GM23338 (cell line): ENCODE data around the gene SLC4A4.

Experiments
- CREB1 ChIP-seq: fragments of 250-450 bp; sonication (Bioruptor Pico); IDR thresholded peaks from 2 replicates; pipeline ENCODE4 v1.5.0; 2020; ENCODE audit warnings: low read depth, mild to moderate bottlenecking, moderate library complexity
- CTCF ChIP-seq, 2 experiments: fragments of 200-600 bp in 1 of 2; sonication (generic) in 1 of 2; conservative IDR thresholded peaks; 2 replicates each; pipeline versions ENCODE4 v1.5.1 to v1.6.1; 2016 to 2017; ENCODE audit warnings: antibody characterized with exemption in 2 of 2, low read depth in 2 of 2, mild to moderate bottlenecking in 2 of 2, moderate library complexity in 1 of 2
- ETS1 ChIP-seq: IDR thresholded peaks from 2 replicates; pipeline ENCODE4 v1.6.1; 2016; ENCODE audit warnings: antibody characterized with exemption
- EZH2 ChIP-seq: fragments of 200-600 bp; sonication (generic); IDR thresholded peaks from one replicate; pipeline ENCODE4 v1.8.0; 2017; ENCODE audit warnings: antibody characterized with exemption, mild to moderate bottlenecking, low read depth; ENCODE audit not compliant: unreplicated experiment
- EZH2phosphoT487 ChIP-seq: fragments of 200-600 bp; sonication (generic); IDR thresholded peaks from one replicate; pipeline ENCODE4 v1.8.1; 2018; ENCODE audit warnings: antibody characterized with exemption; ENCODE audit not compliant: unreplicated experiment
- JUNB ChIP-seq: IDR thresholded peaks from one replicate; pipeline ENCODE4 v1.6.1; 2016; ENCODE audit warnings: antibody characterized with exemption; ENCODE audit not compliant: unreplicated experiment
- POLR2AphosphoS5 ChIP-seq: IDR thresholded peaks from 2 replicates; pipeline ENCODE4 v1.6.1; 2016; ENCODE audit warnings: antibody characterized with exemption, low read depth
- REST ChIP-seq: IDR thresholded peaks from one replicate; pipeline ENCODE4 v1.6.1; 2018; ENCODE audit warnings: antibody characterized with exemption; ENCODE audit not compliant: unreplicated experiment
- STAT1 ChIP-seq: IDR thresholded peaks from one replicate; pipeline ENCODE4 v1.6.1; 2016; ENCODE audit warnings: antibody characterized with exemption; ENCODE audit not compliant: unreplicated experiment
- ZNF114 ChIP-seq: fragments of 250-450 bp; sonication (Bioruptor Pico); IDR thresholded peaks from 2 replicates; pipeline ENCODE4 v1.5.0; 2020; ENCODE audit warnings: mild to moderate bottlenecking, moderate library complexity
- ZNF331 ChIP-seq: fragments of 250-450 bp; sonication (Bioruptor Pico); IDR thresholded peaks from 2 replicates; pipeline ENCODE4 v1.5.0; 2020; ENCODE audit warnings: low read depth, mild to moderate bottlenecking, moderate library complexity
- ZNF462 ChIP-seq: fragments of 250-450 bp; sonication (Bioruptor Pico); IDR thresholded peaks from 2 replicates; pipeline ENCODE4 v1.5.0; 2020; ENCODE audit warnings: mild to moderate bottlenecking, moderate library complexity

- TF ChIP-seq CTCF (conservative IDR thresholded peaks at IDR 0.05; ENCODE audit: low read depth in 2 of 2) = no peak
- no peak for TF ChIP-seq EZH2
- no peak for TF ChIP-seq POLR2AphosphoS5
- TF ChIP-seq EZH2phosphoT487 = no peak
- TF ChIP-seq STAT1 = no peak
- TF ChIP-seq JUNB = no peak
- TF ChIP-seq ZNF114 (CRISPR knock-in tag) = no peak
- TF ChIP-seq REST = no peak
- TF ChIP-seq CREB1 (CRISPR knock-in tag) = no peak
- TF ChIP-seq ETS1 = no peak
- TF ChIP-seq ZNF331 (CRISPR knock-in tag) = no peak
- no peak for TF ChIP-seq ZNF462
Observed at GRCh38 chr4:71474731-71475130, 135.9 kb downstream of the SLC4A4 start.
